ENCODE results near the gene ITGB5.

DNA sequence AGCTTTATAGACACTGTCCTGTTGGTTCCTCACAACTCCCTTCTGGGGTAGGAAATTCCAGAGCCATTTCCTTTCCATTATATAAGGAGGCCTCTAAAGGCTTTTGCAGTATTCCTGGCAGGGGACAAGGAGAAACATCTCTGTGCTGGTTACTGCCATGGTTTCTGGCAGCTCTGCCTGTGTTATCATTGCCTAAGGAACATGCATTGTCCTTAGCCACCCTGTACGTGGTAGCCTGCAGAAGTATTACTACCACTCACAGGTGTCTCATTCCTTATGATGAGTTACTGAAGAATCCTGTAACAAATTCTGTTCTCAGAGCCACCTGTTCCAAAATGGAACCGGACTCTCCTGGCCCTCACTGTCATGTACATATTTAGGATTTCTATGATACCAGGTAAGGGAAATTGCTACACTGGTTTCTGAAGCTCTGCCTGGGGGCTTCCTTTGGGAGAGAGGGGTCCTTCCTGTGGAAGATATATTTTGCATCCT, 98.9 kb downstream of the ITGB5 start:
- TF ChIP-seq CTCF (IDR thresholded peaks at IDR 0.05): no peak
- no peak for TF ChIP-seq POLR2A (IDR thresholded peaks at IDR 0.05)
